Measurements from ENCODE around the gene FEN1.

FEN1 gene, protein sequence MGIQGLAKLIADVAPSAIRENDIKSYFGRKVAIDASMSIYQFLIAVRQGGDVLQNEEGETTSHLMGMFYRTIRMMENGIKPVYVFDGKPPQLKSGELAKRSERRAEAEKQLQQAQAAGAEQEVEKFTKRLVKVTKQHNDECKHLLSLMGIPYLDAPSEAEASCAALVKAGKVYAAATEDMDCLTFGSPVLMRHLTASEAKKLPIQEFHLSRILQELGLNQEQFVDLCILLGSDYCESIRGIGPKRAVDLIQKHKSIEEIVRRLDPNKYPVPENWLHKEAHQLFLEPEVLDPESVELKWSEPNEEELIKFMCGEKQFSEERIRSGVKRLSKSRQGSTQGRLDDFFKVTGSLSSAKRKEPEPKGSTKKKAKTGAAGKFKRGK

DNA sequence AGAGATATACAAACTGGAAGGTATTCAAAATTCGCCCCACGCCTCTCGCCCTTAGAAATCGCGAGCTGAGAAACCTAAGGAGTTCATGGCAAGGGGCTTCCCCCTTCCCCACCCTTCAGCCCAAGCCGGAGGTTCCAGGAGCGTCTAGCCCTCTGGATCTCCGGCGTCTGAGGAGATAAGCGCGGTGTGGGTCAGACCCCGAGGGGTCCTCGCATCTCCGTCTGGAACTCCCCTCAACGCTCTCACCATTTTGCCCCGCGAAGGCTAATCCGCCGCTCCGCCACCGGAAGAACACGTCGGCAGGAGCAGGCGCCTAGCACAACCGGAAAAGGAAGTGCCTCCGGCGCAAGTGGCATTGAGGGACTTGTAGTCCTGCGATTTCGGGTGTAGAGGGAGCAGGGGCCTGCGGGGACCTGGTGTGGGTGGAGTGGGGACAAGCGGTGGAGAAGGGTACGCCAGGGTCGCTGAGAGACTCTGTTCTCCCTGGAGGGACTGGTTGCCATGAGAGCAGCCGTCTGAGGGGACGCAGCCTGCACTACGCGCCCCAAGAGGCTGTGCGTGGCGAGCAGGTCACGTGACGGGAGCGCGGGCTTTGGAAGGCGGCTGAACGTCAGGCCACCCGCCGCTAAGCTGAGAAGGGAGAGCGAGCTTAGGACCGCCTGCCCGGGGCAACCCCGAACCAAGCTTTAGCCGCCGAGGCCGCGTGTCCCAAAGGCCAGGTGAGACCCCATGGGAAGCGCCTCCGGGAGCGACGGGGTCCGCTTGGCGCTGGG is at the start of gene FEN1, which contains the start of gene TMEM258:
Gene FEN1 (plus strand): TSS at position 602 of the 773 bp plus-strand sequence. CDS start 2,451 bp downstream, outside the sequence.
Gene TMEM258 (minus strand): TSS at position 290 of the 773 bp plus-strand sequence. CDS start 41 bp downstream, at position 249.
- DNase-seq (ENCODE audit: extremely low spot score, insufficient read length, low read depth) (peak; percentile 85), FAIRE-seq (peak; percentile 81)

DNA sequence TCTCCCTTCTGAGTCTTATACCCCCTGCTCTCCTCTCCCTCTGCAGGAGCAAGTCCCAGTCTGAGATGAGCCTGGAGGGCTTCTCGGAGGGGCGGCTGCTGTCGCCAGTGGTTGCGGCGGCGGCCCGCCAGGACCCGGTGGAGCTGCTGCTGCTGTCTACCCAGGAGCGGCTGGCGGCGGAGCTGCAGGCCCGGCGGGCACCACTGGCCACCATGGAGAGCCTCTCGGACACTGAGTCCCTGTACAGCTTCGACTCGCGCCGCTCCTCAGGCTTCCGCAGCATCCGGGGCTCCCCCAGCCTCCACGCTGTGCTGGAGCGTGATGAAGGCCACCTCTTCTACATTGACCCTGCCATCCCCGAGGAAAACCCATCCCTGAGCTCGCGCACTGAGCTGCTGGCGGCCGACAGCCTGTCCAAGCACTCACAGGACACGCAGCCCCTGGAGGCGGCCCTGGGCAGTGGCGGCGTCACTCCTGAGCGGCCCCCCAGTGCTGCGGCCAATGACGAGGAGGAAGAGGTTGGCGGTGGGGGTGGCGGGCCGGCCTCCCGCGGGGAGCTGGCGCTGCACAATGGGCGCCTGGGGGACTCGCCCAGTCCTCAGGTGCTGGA is 49.1 kb upstream of the FEN1 start:
- FAIRE-seq, result no peak

DNA sequence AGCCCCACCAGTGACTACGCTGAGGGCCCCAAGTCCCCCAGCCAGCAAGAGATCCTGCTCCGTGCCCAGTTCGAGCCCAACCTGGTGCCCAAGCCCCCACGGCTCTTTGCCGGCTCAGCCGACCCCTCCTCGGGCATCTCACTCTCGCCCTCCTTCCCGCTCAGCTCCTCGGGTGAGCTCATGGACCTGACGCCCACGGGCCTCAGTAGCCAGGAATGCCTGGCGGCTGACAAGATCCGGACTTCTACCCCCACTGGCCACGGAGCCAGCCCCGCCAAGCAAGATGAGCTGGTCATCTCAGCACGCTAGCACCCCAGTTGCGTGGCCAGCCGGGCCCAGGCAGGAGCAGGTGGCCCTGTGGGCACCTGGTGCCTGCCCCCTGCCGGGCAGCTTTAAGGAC is 48.5 kb upstream of the FEN1 start:
- FAIRE-seq, result no peak

More for the DNA sequence above, 49.1 kb upstream of the FEN1 start:
- DNase-seq (ENCODE audit: extremely low spot score, insufficient read length, low read depth), result no peak

DNA sequence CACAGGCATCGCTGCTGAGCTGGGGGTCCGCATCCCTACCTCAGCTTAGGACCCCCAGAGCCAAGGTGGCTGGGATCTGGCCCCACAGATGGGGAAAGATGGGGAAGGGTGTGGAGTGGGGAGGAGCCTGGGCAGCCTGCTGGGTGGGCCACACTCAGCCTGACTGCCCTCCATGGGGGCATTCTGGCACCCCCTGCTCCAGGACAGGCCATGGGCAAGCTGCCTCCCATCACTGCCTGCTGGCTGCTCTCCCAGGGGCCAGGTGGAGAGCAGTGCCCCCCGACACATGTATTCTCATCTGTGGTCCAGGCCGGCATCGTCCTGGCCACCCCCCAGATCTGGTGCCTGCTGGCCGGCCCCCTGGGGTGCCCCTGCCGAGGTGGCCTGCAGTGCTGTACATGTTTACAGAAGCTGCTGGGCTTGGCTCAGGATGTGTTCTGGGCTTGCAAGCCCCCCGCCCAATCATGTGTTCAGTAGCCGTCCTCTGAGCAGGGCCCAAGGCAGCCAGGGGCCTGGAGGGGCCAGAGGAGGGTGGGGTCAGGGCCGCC is 48.0 kb upstream of the FEN1 start:
- no peak for FAIRE-seq

More for the DNA sequence above, 48.5 kb upstream of the FEN1 start:
- DNase-seq (ENCODE audit: extremely low spot score, insufficient read length, low read depth), result no peak

DNA sequence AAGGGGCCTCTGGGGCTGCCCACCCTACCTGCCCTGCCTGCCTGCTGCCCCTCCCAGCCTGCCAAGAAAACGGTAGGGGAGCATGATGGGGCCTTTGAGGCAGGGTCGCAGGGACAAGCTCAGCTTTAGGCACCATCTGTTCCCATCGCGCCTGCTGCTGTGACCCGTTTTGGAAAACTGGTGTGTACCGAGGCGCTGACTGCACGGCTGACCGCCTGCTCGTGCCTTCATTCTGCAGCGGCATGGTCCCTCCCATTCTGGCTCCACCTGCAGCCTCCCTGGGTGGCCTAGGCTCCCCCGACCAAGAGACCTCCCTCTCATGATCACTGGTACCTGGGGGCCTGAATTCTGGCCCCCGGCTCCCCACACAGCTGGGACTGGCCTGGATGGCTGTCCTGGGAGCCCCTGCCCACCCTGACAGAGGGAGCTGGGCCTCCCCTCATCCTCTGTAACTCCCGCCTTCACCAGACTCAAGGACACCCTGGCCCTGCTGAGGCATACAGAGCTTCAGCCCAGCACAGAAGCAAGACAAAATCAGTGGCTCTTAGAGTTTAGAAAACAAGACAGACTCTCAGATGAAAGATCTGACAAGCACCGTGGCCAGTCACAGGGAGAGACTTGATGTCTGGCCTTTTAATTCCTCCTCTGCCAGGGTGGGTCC is 46.8 kb upstream of the FEN1 start:
- DNase-seq (ENCODE audit: extremely low spot score, insufficient read length, low read depth), result no peak
- no peak for FAIRE-seq

More for the DNA sequence above, 48.0 kb upstream of the FEN1 start:
- DNase-seq (ENCODE audit: extremely low spot score, insufficient read length, low read depth), result no peak

DNA sequence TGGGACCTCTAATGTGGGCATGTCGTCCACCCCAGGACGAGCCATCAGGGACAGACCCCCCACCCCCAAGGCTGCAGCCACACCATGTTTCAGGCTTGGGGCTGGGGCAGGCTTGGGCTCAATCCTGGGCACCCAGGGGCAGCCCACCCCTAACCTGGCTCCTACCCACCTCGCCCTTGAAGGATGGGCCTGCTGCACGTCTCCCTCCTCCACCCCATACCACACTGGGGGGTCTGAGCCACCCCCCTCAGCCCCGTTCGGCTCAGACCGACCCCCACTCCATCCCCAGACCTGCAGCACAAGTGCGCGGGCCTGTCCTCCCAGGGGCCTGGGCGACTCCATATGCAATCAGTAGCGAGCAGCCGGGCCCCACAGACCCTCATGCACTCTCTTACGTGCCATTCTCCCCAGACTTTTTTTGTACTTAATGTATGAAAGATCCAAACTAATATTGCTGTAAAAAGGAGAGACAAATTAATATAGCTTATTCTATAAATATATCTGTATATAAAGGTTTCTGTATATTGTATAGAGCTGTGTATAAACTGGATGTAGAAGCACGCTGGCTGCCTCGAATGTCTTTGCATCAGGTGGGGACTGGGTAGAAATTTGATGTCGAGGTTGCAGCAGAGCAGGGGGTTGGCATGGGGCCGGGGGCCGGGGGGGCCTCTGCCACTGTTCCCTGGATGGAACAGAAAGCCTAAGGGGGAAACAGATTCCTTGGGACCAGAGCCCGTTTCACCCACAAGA is 46.1 kb upstream of the FEN1 start:
- FAIRE-seq (no peak), DNase-seq (ENCODE audit: extremely low spot score, insufficient read length, low read depth) (no peak)

DNA sequence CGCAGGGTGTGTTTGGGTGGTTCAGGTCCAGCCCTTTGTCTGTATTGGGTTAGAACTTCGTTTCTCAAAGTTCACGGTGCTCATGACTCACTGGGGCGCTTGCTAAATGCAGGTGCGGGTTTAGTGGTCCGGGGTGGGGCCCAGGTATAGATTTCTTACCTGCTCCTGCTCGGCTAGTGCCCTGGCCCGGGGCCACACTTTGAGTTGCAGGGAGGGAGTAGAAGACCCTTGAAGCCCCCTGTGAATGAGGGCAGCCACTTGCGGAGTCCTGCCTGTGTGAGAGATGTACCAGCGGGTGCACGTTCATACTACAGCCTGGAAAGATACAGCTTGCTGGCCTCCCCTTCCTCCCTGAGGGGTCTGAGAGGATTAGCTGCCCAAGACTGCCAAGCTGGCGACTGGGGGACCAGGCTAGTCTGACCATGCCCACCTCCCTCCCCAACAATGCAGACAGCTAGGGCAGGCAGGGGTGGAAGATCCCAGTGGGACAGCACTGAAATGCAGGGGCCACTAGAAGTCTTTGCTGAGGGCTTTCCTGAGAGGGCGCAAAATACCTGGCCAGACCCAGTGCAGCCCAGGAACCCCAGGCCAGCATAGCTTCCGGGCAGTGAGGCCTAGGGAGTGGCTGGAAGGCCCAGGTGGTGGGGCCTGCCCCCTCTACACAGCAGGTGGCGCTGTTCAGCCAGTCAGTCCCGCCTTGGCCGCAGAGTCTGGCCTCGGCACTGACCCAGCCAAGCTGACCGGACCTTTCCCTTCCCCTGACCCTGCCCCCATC is 45.3 kb upstream of the FEN1 start:
- FAIRE-seq, result peak; percentile 65
- DNase-seq (ENCODE audit: extremely low spot score, insufficient read length, low read depth), result peak; percentile 59

DNA sequence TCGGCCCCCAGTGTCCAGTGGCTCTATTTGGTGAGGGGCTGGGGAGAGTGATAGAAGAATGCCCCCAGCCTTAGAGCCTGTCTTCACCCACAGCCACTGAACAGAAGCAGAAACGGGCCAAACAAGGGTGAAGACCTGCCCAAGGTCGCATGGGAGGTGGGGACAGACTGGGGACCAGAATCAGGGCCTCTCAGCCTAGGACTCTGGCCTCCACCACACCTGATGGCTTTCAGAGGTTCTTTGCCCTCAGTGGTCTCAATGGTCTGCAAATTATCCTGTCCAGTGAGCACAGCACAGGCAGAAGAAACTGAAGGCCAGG is 44.8 kb upstream of the FEN1 start:
- DNase-seq (ENCODE audit: extremely low spot score, insufficient read length, low read depth) (no peak), FAIRE-seq (no peak)

DNA sequence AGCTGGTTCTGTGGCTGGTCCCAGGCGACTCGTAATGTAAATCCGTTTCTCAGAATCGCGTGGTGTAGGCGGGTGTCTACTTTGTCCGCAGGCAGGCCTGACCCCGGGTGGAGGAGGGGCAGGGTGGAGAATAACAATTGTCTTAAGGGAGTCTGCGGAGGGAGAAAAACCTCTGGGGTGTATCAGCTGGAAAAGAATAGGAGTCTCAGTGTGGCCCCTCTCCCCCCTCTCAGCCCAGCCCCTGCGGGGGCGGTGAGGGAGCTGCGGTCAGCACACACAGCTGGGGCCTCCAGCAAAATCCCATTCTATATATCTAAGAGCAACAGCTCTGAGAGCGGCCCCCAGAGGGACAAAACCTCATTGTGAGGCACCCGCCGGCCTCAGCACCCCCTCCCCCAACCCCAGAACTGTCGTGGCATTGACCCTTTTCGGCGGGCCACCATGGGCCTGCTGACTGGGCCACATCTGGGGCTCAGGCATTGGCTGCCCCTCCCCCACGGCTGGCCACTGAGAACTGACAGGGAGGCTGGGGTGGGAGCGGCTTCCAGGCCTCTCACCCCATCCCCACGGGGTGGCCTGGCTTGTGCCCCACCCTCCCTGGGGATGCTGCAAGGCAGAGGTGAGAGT is 43.0 kb upstream of the FEN1 start:
- no peak for DNase-seq (ENCODE audit: extremely low spot score, insufficient read length, low read depth)
- FAIRE-seq, result no peak

DNA sequence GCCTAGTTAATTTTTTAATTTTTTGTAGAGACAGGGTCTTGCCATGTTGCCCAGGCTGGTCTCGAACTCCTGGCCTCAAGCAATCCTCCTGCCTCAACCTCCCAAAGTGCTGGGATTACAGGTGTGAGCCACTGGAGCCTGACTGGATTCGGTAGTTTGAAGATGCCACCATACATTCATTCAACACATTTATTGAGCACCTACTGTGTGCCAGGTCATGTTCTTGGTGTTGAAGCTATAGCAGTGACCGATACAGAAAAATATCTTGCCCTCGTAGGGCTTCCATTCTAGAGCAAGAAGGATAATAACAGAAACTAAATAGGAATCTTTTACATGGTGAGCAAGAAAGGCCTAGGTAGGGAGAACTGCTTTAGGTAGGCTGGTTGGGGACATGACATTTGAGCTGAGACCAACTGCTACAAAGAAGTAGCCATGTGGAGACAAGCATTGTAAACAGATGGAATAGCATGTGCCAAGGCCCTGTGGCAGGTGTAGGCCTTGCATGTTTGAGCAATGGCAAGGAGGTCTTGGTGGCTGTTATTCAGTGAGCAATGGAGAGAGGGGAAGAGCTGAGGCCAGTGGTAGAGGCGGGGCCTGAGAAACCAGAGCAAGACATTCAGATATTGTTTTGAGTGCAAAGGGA is 42.0 kb upstream of the FEN1 start:
- DNase-seq (ENCODE audit: extremely low spot score, insufficient read length, low read depth), result no peak
- no peak for FAIRE-seq

DNA sequence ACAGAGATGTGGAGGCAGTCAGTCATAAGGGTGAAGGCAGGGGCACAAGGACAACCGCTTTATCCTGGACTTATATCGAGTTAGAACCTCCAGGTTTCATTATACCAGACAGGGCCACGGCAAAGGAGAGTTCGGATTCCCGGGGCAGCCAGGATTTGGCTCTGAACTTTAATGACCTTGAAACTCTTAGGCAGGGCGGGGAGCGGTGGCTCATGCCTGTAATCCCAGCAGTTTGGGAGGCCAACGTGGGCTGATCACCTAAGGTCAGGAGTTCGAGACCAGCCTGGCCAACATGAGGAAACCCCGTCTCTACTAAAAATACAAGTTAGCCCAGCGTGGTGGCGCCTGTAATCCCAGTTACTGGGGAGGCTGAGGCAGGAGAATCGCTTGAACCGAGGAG is 41.3 kb upstream of the FEN1 start:
- FAIRE-seq (no peak), DNase-seq (ENCODE audit: extremely low spot score, insufficient read length, low read depth) (no peak)

DNA sequence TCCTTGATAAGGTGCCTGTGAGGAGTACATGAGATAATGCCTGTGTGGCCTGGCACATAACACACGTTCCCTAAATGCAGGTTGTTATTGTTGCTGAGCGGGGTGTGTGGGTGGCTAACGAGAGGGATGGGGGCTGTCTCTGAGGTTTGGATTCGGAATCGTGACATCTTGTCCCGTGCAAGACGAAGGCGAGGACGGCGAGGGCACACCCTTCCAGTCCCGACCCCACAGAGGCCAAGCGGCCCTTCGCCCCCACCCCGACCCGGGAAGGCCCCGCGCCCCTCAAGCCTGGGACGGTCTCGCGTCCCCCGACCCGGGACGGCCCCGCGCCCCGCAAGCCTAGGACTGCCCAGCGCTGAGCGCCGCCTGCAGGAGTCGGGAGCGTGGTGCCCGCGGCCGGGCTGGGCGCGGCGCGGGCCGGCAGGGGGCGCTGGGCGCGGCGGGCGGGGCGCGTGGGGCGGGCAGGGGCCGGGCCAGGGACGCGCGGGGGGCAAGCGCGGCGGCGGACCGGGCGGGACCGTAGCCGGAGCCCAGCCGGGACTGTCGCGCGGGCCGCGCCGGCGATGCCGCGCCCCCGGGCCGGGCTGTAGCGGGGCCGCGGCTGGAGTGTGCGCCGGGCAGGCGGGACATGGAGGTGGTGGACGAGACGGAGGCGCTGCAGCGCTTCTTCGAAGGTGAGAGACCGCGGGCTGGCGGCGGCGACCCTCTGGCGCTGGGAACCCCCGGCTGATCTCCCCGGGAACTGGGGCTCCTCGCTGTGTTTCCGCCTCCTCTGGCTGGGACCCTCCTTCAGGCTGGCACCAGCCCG is 40.4 kb upstream of the FEN1 start, which contains the start of gene MYRF:
Gene MYRF (plus strand): TSS at position 520 of the 808 bp plus-strand sequence. CDS start 109 bp downstream, at position 629.
- DNase-seq (ENCODE audit: extremely low spot score, insufficient read length, low read depth) (no peak), FAIRE-seq (no peak)

DNA sequence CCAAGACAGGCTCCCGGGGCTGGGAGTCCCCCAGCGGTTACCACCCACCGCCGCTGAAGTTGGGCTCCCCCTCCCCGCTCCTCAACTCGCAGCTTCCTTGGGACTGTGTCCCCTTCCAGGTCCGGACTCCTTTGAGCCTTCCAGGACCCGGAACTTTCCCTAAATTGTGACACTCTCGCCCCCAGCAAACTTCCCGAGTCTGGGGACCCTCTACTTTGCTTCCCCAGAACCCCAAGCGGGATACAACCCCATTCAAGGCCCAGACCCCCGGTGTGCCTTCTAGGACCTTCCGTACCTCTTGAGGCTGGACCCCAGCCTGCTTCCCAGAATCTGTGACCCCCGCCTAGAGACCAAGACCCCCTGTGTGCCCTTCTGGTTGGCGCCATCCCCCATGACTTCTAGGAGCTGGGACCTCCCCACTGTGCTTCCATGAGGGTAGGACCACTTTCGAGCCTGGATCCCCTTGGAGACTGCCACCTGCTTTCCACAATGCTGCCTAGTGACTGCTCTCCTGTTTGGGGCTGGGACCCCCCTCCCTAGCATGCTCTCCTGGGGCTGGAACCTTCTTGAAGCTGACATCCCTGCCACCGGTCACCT is 39.7 kb upstream of the FEN1 start:
- FAIRE-seq, result no peak
- no peak for DNase-seq (ENCODE audit: extremely low spot score, insufficient read length, low read depth)

DNA sequence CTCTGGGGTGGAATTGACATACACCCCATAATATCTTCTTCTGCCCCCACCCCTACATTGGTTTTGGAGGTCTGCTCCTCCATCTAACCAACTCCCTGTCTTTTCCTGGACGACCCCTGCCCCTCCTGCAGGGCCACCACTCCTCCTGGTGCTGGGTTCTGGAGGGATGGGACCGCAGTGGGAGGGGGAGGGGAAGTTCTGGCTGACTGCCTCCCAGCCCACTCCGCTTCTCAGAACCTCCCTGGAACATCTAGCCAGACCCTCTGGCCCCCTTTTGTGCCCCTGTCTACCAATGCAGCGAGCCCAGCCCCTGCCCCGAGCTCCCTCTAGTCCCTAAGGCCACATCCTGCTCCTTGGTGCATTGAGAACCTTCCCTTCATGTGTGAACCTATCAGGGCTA is 39.0 kb upstream of the FEN1 start:
- DNase-seq (ENCODE audit: extremely low spot score, insufficient read length, low read depth) (no peak), FAIRE-seq (no peak)

DNA sequence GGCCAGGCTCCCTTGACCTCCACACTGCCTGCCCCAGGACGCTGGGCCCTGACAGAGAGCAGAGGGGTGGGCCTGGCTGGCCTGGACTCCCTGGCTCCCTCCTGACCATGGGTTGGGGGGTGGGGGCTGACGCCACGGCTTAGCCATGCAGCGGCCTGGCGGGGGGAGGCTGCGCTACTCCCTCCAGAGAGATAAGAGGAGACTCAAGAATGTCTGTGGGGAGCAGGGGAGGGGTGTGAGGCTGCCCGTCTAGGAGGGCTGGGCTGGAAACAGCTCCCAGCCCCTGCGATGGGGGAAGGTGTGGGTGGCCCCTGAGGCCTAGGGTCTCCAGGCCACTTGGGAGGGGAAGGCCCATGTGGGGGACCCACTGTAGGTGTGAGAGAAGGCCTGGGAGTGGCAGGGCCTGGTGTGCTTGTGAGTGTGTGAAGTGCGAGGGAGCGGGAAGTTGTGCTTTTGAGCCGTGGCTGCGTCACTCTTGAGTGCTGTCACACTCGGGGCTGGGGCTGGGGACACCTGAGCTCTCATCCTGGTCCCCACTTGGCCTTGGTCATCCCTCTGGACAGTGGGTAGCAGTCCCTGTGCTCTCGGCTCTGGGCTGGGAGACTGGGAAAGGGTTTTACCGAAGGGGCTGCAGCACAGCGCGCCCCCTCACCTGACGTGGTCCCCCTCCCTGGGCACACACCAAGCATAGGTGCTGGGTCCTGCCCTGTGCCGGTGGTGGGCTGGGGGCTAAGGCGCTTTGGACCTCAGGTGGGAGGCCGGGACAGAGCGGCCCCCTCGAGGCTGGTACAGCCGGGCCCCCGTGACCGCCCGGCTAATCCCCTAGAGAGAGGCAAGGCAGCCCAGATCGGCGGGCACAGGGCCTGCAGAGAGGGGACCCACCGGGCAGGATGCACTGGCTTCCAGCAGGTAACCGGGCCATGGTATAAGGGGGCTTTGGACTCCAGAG is 37.9 kb upstream of the FEN1 start:
- DNase-seq (ENCODE audit: extremely low spot score, insufficient read length, low read depth), result no peak
- no peak for FAIRE-seq

DNA sequence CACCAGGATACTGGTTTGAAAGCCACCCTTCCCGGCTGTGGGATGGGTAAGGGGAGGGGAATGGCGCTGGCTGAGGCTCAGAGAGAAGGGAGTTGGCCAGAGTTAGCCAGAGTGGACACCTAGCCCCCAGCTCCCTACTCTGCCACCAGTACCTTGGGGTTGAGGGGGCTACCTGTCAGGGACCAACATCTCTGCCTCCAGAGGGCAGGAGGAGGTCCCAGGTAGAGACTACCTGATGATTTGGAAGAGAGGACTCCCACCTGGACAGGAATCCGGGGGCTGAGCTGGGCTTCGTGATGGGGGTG is 36.6 kb upstream of the FEN1 start:
- no peak for FAIRE-seq

More for the DNA sequence above, 36.6 kb upstream of the FEN1 start:
- DNase-seq (ENCODE audit: extremely low spot score, insufficient read length, low read depth), result no peak
